IPS-20b (cell line): ENCODE data around the gene PTPN3.
"Not testable (repeated sequence)": the region's sequence is repeated elsewhere in the genome, so short reads cannot be mapped to it uniquely, and the experiment has no call there.

ENCODE experiments used
- H3K27ac ChIP-seq: one replicate; pipeline ENCODE4 v1.5.1; 2013; ENCODE audit warnings: low read length
- H3K27me3 ChIP-seq: 2 replicates; pipeline ENCODE4 v1.6.1; 2013; ENCODE audit warnings: mild to moderate bottlenecking, low read length, inconsistent platforms; ENCODE audit not compliant: insufficient read depth
- H3K36me3 ChIP-seq: 2 replicates; pipeline ENCODE4 v1.6.1; 2013; ENCODE audit warnings: low read depth, mild to moderate bottlenecking, inconsistent platforms, low read length, moderate library complexity; ENCODE audit not compliant: insufficient read depth
- H3K4me1 ChIP-seq: 2 replicates; pipeline ENCODE4 v1.6.1; 2013; ENCODE audit warnings: mild to moderate bottlenecking, control low read depth, inconsistent platforms, low read length, moderate library complexity; ENCODE audit not compliant: insufficient read depth
- H3K4me3 ChIP-seq: 2 replicates; pipeline ENCODE4 v1.5.1; 2013; ENCODE audit warnings: mild to moderate bottlenecking, low read length, inconsistent platforms
- H3K9ac ChIP-seq: 2 replicates; pipeline ENCODE4 v1.6.1; 2013; ENCODE audit warnings: low read depth, mild to moderate bottlenecking, inconsistent platforms, low read length, moderate library complexity
- H3K9me3 ChIP-seq: 2 replicates; pipeline ENCODE4 v1.6.1; 2013; ENCODE audit warnings: mild to moderate bottlenecking, low read depth, low read length, inconsistent platforms; ENCODE audit not compliant: insufficient read depth

Gene PTPN3

GRCh38 chr9:109498195-109499092, at the start of gene PTPN3:
TSS of gene PTPN3 (minus strand) at chr9:109498307. CDS start at chr9:109463434, 34,873 bp downstream.
- Histone ChIP-seq H3K27me3 (peaks cover 92% of the 10 kb centered on the region), H3K9ac (no peak within 1 kb of the TSS), H3K27ac (no peak within 1 kb of the TSS), H3K36me3 (no peaks in the 10 kb centered on the region), H3K4me1 (peaks cover 2% of the 10 kb centered on the region; the same call in 1 of the 2 replicates), H3K9me3 (no peaks in the 10 kb centered on the region), H3K4me3 (peak within 1 kb of the TSS; percentile 65)

- H3K36me3 ChIP-seq, H3K4me3 ChIP-seq, H3K9ac ChIP-seq, H3K9me3 ChIP-seq, H3K4me1 ChIP-seq, H3K27ac ChIP-seq, H3K27me3 ChIP-seq: not testable (repeated sequence)
These were observed 46.8 kb upstream of the PTPN3 start for GRCh38 chr9:109544954-109545353.

GRCh38 chr9:109542922-109543321, 44.8 kb upstream of the PTPN3 start:
- Histone ChIP-seq H3K4me3 (no peak overlapping the region), H3K9me3 (peaks cover 6% of the 10 kb centered on the region; the same call in 1 of the 2 replicates), H3K27me3 (no peaks in the 10 kb centered on the region), H3K27ac (no peak overlapping the region), H3K9ac (no peak overlapping the region), H3K4me1 (no peaks in the 10 kb centered on the region), H3K36me3 (no peaks in the 10 kb centered on the region)

- H3K9ac ChIP-seq: no peak overlapping the region
- H3K4me3 ChIP-seq: no peak overlapping the region
- no peak overlapping the region for H3K27ac ChIP-seq
- H3K9me3 ChIP-seq: no peaks in the 10 kb centered on the region
- no peaks in the 10 kb centered on the region for H3K27me3 ChIP-seq
- no peaks in the 10 kb centered on the region for H3K4me1 ChIP-seq
- no peaks in the 10 kb centered on the region for H3K36me3 ChIP-seq
These were observed 40.2 kb upstream of the PTPN3 start for GRCh38 chr9:109538346-109538745.

GRCh38 chr9:109537288-109537687, 39.2 kb upstream of the PTPN3 start:
- Histone ChIP-seq H3K36me3 (no peaks in the 10 kb centered on the region), H3K27ac (no peak overlapping the region), H3K27me3 (no peaks in the 10 kb centered on the region), H3K9me3 (no peaks in the 10 kb centered on the region), H3K4me3 (no peak overlapping the region), H3K9ac (no peak overlapping the region), H3K4me1 (no peaks in the 10 kb centered on the region)

GRCh38 chr9:109536859-109537258, 38.8 kb upstream of the PTPN3 start:
- H3K27me3 ChIP-seq: no peaks in the 10 kb centered on the region
- H3K27ac ChIP-seq: no peak overlapping the region
- no peak overlapping the region for H3K4me3 ChIP-seq
- no peaks in the 10 kb centered on the region for H3K4me1 ChIP-seq
- H3K9ac ChIP-seq: no peak overlapping the region
- H3K36me3 ChIP-seq: no peaks in the 10 kb centered on the region
- H3K9me3 ChIP-seq: no peaks in the 10 kb centered on the region

GRCh38 chr9:109535365-109535764, 37.3 kb upstream of the PTPN3 start:
- Histone ChIP-seq H3K36me3 (no peaks in the 10 kb centered on the region), H3K4me1 (no peaks in the 10 kb centered on the region), H3K4me3 (no peak overlapping the region), H3K27ac (no peak overlapping the region), H3K9me3 (no peaks in the 10 kb centered on the region), H3K9ac (no peak overlapping the region), H3K27me3 (0 out of 2 replicates have a peak, but pooled peaks cover 4% of the 10 kb centered on the region)

- Histone ChIP-seq H3K27ac (no peak overlapping the region), H3K4me3 (no peak overlapping the region), H3K36me3 (no peaks in the 10 kb centered on the region), H3K27me3 (peaks cover 4% of the 10 kb centered on the region; the same call in 1 of the 2 replicates), H3K9ac (no peak overlapping the region), H3K9me3 (no peaks in the 10 kb centered on the region), H3K4me1 (no peaks in the 10 kb centered on the region)
These were observed 36.0 kb upstream of the PTPN3 start for GRCh38 chr9:109534151-109534550.

GRCh38 chr9:109532652-109533051, 34.5 kb upstream of the PTPN3 start:
- not testable (repeated sequence) for H3K9ac ChIP-seq, H3K4me1 ChIP-seq, H3K4me3 ChIP-seq, H3K27me3 ChIP-seq, H3K9me3 ChIP-seq, H3K27ac ChIP-seq, H3K36me3 ChIP-seq

GRCh38 chr9:109522106-109522505, 24.0 kb upstream of the PTPN3 start:
- no peak overlapping the region for H3K4me3 ChIP-seq
- H3K36me3 ChIP-seq: no peaks in the 10 kb centered on the region
- H3K9ac ChIP-seq: no peak overlapping the region

GRCh38 chr9:109520475-109521132, 22.5 kb upstream of the PTPN3 start:
- Histone ChIP-seq H3K4me3 (no peak overlapping the region), H3K9me3 (no peaks in the 10 kb centered on the region), H3K9ac (no peak overlapping the region), H3K27me3 (no peaks in the 10 kb centered on the region), H3K4me1 (no peaks in the 10 kb centered on the region), H3K27ac (no peak overlapping the region), H3K36me3 (no peaks in the 10 kb centered on the region)

More at GRCh38 chr9:109522106-109522505, 24.0 kb upstream of the PTPN3 start:
- H3K27me3 ChIP-seq: no peaks in the 10 kb centered on the region
- no peak overlapping the region for H3K27ac ChIP-seq
- no peaks in the 10 kb centered on the region for H3K4me1 ChIP-seq
- no peaks in the 10 kb centered on the region for H3K9me3 ChIP-seq

- H3K9me3 ChIP-seq: no peaks in the 10 kb centered on the region
- H3K4me1 ChIP-seq: no peaks in the 10 kb centered on the region
- no peak overlapping the region for H3K27ac ChIP-seq
- no peak overlapping the region for H3K4me3 ChIP-seq
- H3K9ac ChIP-seq: no peak overlapping the region
- H3K36me3 ChIP-seq: no peaks in the 10 kb centered on the region
- no peaks in the 10 kb centered on the region for H3K27me3 ChIP-seq
These were observed 21.3 kb upstream of the PTPN3 start for GRCh38 chr9:109519366-109519765.
